GM18508 (cell line): ENCODE measurements around the gene RDX.
A peak's percentile ranks its signal among the peaks of the same experiment; 100 is the strongest.

ENCODE experiments used
- ATAC-seq: cut with Tn5 transposase; IDR thresholded peaks from one replicate; pipeline ENCODE4 v1.9.1; 2021; ENCODE audit warnings: moderate number of reproducible peaks; ENCODE audit not compliant: insufficient read depth, unreplicated experiment

Gene RDX

GRCh38 chr11:110176366-110177085 lies 119.9 kb downstream of the RDX start:
- ATAC-seq, result no peak

DNA sequence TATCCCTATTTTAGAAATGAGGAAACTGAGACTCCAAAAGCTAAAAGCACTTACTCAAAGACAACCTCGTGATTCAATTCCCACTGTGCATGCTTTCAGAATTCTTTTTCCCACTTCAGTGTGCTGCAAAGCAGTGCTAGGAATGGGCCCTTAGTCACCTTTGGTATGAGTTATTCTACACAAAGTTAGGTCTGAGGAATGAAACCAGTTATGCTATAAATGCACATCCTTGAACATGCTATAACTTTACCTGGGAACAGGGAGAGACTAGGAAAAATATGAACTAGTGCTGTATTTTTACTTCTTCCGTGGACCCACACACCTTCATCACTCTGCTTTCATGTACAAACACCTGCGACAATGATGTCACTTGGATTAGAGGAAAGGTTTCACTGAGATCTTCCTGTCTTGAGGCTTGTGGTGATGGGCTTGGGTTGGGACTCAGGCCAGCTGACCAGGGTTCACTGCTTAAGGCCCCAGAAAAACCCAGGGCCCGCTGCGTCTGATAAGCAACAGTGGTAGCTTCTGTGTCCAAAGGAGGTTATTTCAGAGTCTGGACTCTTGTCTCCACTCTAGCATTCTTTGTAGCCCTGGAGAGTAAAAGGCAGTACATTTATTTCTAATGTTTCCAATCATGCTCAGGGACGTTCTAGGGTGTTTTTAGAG lies 121.6 kb downstream of the RDX start:
- ATAC-seq, result no peak

GRCh38 chr11:110173811-110174644 lies 122.4 kb downstream of the RDX start:
- ATAC-seq, result peak; percentile 54

GRCh38 chr11:110172468-110173065 lies 123.8 kb downstream of the RDX start:
- no peak for ATAC-seq

DNA sequence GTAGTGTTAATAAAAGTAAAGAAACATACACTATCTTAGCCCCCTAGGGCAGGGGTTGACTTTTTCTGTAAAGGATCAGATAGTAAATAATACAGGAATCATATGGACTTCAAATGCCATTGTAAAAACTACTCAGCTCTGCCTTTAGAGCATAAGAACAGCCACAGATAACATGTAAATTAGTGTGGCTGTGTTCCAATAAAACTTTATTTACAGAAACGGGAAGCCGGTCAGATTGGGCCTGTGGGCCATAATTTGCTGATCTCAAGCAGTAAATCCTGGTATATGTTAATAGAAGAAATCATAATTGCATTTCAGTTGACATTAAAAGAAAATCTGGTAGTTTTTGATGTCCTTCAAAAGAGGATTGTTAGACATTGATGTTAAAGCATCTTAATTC lies 126.7 kb downstream of the RDX start:
- ATAC-seq, result no peak

DNA sequence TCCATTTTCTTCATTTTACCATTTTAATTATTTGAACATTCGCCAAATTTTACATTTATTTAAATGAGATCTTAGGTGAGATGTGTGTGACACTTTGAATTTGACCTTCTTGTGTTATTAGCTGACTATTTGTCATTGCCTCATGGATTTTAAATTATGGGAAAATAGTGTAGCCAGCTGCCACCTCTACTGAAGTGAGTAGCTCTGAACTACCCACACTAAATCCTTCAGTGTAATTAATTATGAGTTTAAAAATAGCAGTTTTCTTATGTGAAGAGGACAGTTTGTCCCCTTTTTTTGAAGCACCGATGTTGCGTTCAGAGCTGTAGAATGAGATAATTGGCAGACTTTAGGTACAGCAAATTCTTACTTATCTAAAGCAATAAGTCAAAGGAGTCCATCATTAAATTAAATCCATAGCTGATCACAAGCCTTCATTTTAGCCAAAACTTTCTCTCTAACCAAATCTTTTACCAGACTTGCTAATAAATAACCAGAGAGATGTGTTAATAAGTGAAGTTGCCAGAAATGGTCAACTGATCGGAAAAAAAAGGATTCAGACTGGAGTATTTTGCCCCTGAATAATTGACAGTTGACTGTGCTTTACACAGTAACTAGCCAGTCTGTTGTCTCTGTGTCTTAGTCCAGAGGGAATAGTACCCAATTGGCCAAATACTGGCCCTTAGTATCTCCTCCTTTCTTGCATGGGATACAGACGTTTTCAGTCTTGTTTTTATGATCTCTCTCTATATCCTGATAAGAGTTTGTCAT lies 128.2 kb downstream of the RDX start:
- ATAC-seq, result no peak

DNA sequence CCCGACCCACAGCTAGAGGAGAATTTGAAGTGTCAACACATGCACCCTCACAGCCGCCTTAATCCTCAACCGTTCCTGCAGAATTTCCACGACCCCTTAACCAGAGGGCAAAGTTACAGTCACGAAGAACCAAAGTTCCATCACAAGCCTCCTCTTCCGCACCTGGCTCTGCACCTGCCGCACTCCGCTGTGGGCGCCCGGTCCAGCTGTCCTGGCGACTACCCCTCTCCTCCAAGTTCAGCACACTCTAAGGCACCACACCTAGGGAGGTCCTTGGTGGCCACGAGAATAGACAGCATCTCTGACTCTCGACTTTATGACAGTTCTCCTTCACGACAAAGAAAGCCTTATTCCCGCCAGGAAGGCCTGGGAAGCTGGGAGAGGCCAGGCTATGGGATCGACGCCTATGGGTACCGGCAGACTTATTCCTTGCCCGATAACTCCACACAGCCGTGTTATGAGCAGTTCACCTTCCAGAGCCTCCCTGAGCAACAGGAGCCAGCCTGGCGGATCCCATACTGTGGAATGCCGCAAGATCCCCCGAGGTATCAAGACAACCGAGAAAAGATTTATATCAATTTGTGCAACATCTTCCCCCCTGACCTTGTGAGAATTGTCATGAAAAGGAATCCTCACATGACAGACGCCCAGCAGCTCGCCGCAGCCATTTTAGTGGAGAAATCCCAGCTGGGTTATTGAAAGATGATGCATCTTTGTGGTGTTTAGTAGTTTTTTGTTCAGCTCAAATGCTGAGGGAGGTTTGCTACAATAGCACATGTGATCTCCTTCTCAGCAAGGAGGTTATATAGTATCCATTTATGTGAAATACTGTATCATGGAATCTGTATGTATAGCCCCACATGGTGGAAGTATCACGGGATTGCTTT lies 131.1 kb downstream of the RDX start:
- no peak for ATAC-seq

- no peak for ATAC-seq
Measured at GRCh38 chr11:110162216-110162615, 134.2 kb downstream of the RDX start.

DNA sequence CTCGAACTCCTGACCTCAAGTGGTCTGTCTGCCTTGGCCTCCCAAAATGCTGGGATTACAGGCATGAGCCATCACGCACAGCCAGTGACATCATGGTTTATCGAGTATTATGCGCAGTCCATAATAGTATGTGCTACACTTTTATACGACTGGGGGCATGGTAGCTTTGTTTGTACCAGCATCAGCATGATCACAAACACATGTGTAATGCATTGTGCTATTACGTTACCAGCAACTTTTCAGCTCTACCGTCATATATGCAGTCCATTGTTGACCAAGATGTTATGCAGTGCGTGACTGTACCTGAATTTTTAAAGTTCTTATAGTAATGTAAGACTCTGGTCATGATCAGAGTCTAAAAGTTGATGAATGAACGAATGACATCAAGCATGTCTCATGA lies 135.4 kb downstream of the RDX start:
- ATAC-seq, result no peak

DNA sequence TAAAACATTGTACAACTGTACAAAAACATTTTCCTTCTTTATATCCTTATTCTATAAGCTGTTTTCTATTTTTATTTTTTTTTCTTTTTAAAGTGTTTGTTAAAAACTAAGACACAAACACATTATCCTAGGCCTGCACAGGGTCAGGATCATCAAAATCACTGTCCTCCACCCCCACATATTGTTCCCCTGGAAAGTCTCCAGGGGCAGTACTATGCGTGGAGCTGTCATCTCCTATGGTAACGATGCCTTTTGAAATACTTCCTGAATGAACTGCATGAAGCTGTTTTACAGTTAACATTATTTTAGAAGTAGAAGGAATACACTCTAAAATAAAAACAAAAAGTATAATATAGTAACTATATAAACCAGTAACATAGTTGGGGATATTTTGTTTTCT lies 136.0 kb downstream of the RDX start:
- ATAC-seq, result no peak

GRCh38 chr11:110160016-110160415 lies 136.4 kb downstream of the RDX start:
- no peak for ATAC-seq

- ATAC-seq, result no peak
Measured at GRCh38 chr11:110159476-110159875, 136.9 kb downstream of the RDX start.

DNA sequence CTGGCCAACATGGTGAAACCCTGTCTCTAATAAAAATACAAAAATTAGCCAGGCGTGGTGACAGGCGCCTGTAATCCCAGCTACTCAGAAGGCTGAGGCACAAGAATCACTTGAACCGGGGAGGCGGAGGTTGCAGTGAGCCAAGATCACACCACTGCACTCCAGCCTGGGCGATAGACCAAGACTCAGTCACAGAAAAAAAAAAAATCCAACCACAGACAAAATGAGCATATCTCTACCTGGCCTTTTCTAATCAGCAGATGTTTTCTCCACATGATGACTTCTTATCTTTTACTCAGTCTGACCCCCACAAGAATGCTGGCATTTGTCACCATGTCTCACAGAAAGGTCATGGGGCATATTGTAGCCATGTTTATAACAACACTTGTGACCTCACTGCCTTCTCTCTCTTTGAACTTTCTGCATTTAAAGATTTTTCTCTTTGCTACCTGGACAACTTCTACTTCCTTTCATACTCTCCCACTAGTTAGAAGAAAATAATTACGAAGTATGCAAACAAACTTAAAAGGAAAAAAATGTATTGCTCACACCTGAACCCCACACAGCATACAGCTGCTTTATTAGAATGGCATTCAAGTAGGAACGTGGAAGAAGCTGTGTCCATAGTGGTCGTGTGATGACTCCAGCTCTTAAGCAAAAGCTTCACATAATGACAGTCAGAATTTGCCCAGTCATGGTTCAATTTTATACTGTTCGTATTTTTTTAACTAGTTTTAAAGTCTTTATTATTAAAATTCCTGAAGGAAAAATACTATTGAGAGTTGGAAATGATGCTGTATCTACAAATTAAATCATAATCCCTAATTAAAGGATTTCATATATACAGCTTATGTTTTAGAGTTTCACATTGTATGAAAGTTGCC lies 137.9 kb downstream of the RDX start:
- no peak for ATAC-seq

- ATAC-seq, result no peak
Measured at GRCh38 chr11:110156503-110156902, 139.9 kb downstream of the RDX start.

DNA sequence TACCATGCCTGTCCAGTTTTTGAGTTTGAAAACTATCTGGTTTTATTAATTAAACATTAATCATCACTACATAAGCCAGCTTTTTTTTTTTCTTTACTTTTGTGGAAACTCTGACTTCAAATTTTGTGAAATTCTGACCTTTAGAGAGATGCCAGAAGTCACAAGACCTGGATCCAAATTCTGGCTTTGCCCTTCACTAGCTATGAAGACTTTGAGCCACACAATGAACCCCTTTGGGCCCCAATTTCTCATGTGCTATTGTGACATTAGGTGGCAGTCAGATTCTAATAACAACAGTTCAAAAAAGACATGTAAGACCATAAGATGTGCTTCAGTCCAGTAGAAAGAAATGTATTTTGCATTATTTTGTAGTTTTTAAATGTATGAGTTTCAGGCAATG lies 142.9 kb downstream of the RDX start:
- no peak for ATAC-seq

- ATAC-seq, result no peak
Measured at GRCh38 chr11:110152199-110152598, 144.2 kb downstream of the RDX start.

- ATAC-seq, result peak; percentile 46
Measured at GRCh38 chr11:110148775-110149744, 147.4 kb downstream of the RDX start.
